HCT116 (cell line): ENCODE data around the gene SRSF5.

Source experiments
- CTCF ChIP-seq, 3 experiments: fragments of 200-600 bp in 1 of 3; sonication (generic) in 1 of 3; IDR thresholded peaks in 2 of 3; conservative IDR thresholded peaks in 1 of 3; 2 replicates each; pipeline ENCODE4 v1.5.1; 2012 to 2017; ENCODE audit warnings: low read depth in 2 of 3, low read length in 2 of 3, antibody characterized with exemption in 1 of 3, borderline replicate concordance in 1 of 3, control low read depth in 1 of 3, mild to moderate bottlenecking in 1 of 3, mixed read lengths in 1 of 3, mixed run types in 1 of 3, moderate library complexity in 1 of 3; ENCODE audit not compliant: insufficient read depth in 1 of 3
- EZH2 ChIP-seq: fragments of 200-600 bp; sonication (generic); IDR thresholded peaks from 2 replicates; pipeline ENCODE4 v1.6.1; 2017; ENCODE audit warnings: antibody characterized with exemption, mixed run types
- JUND ChIP-seq: IDR thresholded peaks from 2 replicates; pipeline ENCODE4 v1.6.1; 2012
- POLR2AphosphoS5 ChIP-seq: IDR thresholded peaks from 2 replicates; pipeline ENCODE4 v1.6.1; 2011; ENCODE audit warnings: mild to moderate bottlenecking, low read depth, low read length, moderate library complexity
- RAD21 ChIP-seq: IDR thresholded peaks from 2 replicates; pipeline ENCODE4 v1.6.1; 2012; ENCODE audit warnings: low read depth, mild to moderate bottlenecking
- REST ChIP-seq: IDR thresholded peaks from 2 replicates; pipeline ENCODE4 v1.6.1; 2012; ENCODE audit warnings: low read depth
- YY1 ChIP-seq: IDR thresholded peaks from 2 replicates; pipeline ENCODE4 v1.6.1; 2011; ENCODE audit warnings: low read length, low read depth, moderate library complexity, mild to moderate bottlenecking; ENCODE audit not compliant: insufficient replicate concordance; ENCODE audit errors: extremely low read depth
- ZBTB33 ChIP-seq: IDR thresholded peaks from 2 replicates; pipeline ENCODE4 v1.6.1; 2011; ENCODE audit warnings: mild to moderate bottlenecking, low read length, moderate library complexity; ENCODE audit not compliant: insufficient replicate concordance; ENCODE audit errors: extremely low read depth
- ZFX ChIP-seq: fragments of 450-650 bp; IDR thresholded peaks from 2 replicates; pipeline ENCODE4 v1.6.1; 2017
- ZNF274 ChIP-seq: fragments of 200-500 bp; sonication (Bioruptor generic); IDR thresholded peaks from 2 replicates; pipeline ENCODE4 v1.6.1; 2014; ENCODE audit warnings: mild to moderate bottlenecking, low read depth, low read length, inconsistent platforms

- TF ChIP-seq POLR2AphosphoS5 (no peak), CTCF (IDR thresholded peaks at IDR 0.05 in 2 of 3, conservative IDR thresholded peaks at IDR 0.05 in 1 of 3; ENCODE audit: borderline replicate concordance in 1 of 3, insufficient read depth in 1 of 3, low read depth in 2 of 3, low read length in 2 of 3) (no peak), YY1 (no peak), ZBTB33 (no peak), ZNF274 (no peak), RAD21 (no peak), EZH2 (no peak), JUND (no peak), ZFX (no peak), REST (no peak)
Observed at GRCh38 chr14:69750495-69750894, 16.4 kb upstream of the SRSF5 start.
